ENCODE measurements around the gene SENP1.

GRCh38 chr12:48071808-48072207 lies 34.1 kb downstream of the SENP1 start:
- TF ChIP-seq RAD21 (conservative IDR thresholded peaks at IDR 0.05 in 1 of 2, IDR thresholded peaks at IDR 0.05 in 1 of 2) (no peak), BHLHE40 (IDR thresholded peaks at IDR 0.05; ENCODE audit: low read depth, low read length) (no peak), RCOR1 (IDR thresholded peaks at IDR 0.05; ENCODE audit: low read depth, low read length) (no peak), CTCF (IDR thresholded peaks at IDR 0.05) (no peak), POLR2A (IDR thresholded peaks at IDR 0.05; ENCODE audit: low read length) (no peak), ZSCAN20 (CRISPR knock-in tag; IDR thresholded peaks at IDR 0.05) (no peak), SREBF2 (IDR thresholded peaks at IDR 0.05) (no peak)

Measured in A549 (cell line).